GM10266 (cell line): ENCODE measurements around the gene DNASE1L2.

ENCODE experiments used
- DNase-seq: peaks from one replicate; pipeline ENCODE4 v3.0.0; 2012; ENCODE audit errors: extremely low spot score
- CTCF ChIP-seq: IDR thresholded peaks from 2 replicates; pipeline ENCODE4 v1.5.1; 2012; ENCODE audit warnings: mild to moderate bottlenecking, low read depth; ENCODE audit not compliant: control insufficient read depth, insufficient read depth; ENCODE audit errors: missing control alignments

Gene DNASE1L2

DNA sequence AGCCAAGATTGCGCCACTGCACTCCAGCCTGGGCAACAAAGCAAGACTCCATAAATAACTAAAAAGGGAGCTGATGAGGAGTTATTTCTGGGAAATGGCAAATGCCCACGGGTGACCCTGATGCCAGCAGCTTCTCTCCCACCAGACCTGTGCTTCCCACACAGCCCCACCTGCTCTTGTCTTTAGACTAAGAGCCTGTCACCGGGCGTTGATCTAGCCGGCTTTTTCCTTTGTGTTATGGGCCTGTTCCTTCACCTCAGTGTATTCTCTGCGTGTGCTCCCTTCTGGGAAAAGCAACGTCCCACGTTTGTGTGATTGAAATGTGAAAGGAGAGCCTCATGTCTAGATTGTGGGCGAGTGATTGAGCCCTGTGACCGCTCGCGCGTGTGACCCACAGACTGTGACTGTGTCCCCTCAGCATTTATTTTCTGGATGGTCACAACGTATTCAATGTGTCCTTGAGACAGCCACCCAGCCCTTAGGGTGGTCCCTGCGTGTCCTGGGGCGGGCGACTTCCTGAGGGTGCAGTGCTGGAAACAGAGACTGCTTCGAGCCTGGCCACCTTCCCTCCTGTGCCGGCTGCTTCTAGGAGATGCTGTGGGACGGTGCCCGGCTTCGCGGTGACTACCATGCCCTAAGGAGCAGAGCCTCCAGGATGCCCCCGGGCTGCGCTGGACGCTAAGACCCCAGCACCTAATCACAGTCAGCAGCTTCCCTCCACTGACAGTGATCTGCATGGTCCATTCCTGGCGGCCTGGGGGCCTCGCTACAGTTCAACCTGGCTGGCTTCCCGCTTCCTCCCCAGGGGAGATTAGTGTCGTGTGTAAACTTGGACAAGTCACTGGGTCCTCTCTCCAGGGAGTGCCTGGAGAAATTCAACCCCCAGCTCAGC, 39.5 kb downstream of the DNASE1L2 start:
- DNase-seq: no peak
- TF ChIP-seq CTCF: no peak

- TF ChIP-seq CTCF: no peak
- no peak for DNase-seq
These were observed 40.3 kb downstream of the DNASE1L2 start for GRCh38 chr16:2276368-2277195.

GRCh38 chr16:2277466-2278271, 41.4 kb downstream of the DNASE1L2 start:
- DNase-seq: no peak
- no peak for TF ChIP-seq CTCF

- DNase-seq: no peak
- TF ChIP-seq CTCF: no peak
These were observed 42.0 kb downstream of the DNASE1L2 start for GRCh38 chr16:2278272-2278608.

GRCh38 chr16:2278956-2279800, 42.9 kb downstream of the DNASE1L2 start:
- no peak for DNase-seq
- no peak for TF ChIP-seq CTCF

GRCh38 chr16:2280461-2280860, 44.2 kb downstream of the DNASE1L2 start:
- no peak for DNase-seq
- no peak for TF ChIP-seq CTCF
